Measurements from ENCODE around the gene SSU72. TPM values are rescaled to one million over a fixed set of nuclear protein-coding genes. Genes with fewer than 3 reads are reported as not detected.
"Not testable (repeated sequence)": the region's sequence is repeated elsewhere in the genome, so short reads cannot be mapped to it uniquely, and the experiment has no call there.

The SSU72 gene
- total RNA-seq, 1 experiment from 2014 or later: 112 TPM

DNA sequence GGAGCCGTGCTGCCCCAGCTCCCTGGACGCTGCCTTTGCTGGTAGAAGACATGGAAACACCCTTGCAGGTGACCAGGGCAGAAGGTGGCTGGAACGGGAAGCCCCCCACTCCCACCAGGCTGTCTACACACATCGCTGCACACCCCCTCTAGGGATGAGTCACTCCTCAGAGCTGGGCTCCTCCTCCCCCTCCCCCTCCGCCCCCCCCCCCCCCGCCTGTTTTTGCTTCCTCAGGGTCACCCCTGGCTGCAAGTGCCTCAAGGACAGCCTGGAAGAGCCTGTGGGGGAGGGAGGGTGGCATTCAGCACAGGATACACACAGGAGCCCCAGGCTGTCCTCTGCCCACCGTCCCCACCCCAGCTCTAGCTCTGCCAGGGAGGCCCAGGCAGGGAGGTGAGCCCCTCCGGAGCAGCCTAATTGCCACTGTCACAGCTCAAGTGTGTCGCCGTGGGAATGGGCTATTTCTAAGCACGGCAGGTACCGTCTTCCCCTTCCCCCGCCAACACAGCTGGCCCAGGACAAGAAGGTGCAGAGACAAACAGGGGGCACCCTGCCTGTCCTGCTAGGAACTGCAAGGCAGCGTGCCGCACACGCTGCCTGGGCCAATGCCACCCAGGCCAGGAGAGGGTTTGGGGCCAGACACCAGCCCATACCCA is 22.7 kb upstream of the SSU72 start:
- no peak for DNase-seq (ENCODE audit: extremely low read depth, low read depth)

DNA sequence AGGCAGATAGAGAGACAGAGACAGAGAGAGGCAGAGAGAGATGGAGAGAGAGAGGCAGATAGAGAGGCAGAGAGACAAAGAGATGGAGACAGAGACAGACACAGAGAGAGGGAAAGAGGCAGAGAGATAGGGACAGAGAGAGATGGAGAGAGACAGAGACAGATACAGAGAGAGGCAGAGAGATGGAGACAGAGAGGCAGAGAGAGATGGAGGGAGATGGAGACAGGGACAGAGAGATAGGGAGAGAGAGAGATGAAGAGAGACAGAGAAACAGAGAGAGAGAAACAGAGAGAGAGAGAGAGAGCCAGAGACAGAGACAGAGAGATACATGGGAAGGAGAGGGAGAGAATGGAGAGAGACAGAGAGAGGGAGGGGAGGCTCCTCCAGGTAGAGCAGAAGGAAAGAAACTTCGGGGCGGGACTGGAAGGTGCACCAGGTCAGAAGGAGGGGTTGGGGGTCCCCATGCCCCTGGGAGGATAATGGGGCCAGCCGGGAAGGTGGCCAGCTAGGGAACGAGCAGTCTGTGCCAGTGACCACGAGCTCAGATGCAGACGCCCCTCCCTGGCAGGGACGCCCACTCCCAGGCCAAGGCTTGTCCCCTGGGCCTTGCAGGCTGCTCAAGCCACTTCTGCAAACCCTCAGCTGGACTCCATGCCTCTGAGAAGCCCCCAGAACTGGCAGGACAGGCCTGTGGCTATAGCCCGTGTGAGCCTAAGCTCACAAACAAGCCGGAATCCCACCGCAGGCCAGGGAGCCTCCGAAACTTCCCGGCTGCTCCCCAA is 22.0 kb upstream of the SSU72 start:
- DNase-seq (ENCODE audit: extremely low read depth, low read depth): no peak

DNA sequence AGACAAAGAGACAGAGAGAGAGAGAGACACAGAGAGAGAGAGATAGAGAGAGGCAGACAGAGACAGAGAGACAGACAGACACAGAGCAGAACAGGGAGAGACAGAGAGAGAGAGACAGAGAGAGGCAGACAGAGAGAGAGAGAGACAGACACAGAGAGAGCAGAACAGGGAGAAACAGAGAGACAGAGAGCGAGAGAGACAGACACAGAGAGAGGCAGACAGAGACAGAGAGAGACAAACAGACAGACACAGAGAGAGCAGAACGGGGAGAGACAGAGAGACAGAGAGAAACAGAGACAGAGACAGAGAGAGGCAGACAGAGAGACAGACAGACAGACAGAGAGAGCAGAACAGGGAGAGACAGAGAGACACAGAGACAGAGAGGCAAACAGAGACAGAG is 20.7 kb upstream of the SSU72 start:
- not testable (repeated sequence) for DNase-seq (ENCODE audit: extremely low read depth, low read depth)

DNA sequence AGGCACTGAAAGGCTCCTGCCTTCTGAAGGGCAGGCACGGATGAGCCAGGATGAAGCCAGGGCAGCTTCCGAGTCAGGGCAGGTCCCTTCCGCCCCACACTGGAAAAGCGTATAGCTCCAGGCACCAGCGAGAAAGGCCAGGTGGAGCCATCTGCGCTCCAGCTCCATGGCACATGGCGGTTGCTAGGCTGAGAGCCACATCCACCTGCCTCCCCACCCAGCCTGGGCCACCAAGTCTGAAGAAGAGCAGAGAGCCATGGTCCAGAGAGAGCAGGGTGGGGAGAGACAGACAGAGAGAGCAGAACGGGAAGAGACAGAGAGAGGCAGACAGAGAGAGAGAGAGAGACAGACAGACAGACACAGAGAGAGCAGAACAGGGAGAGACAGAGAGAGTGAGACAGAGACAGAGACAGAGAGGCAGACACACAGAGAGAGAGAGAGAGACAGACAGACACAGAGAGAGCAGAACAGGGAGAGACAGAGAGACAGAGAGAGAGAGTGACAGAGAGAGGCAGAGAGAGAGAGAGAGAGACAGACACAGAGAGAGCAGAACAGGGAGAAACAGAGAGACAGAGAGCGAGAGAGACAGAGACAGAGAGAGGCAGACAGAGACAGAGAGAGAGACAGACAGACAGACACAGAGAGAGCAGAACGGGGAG is 20.1 kb upstream of the SSU72 start:
- no peak for DNase-seq (ENCODE audit: extremely low read depth, low read depth)

DNA sequence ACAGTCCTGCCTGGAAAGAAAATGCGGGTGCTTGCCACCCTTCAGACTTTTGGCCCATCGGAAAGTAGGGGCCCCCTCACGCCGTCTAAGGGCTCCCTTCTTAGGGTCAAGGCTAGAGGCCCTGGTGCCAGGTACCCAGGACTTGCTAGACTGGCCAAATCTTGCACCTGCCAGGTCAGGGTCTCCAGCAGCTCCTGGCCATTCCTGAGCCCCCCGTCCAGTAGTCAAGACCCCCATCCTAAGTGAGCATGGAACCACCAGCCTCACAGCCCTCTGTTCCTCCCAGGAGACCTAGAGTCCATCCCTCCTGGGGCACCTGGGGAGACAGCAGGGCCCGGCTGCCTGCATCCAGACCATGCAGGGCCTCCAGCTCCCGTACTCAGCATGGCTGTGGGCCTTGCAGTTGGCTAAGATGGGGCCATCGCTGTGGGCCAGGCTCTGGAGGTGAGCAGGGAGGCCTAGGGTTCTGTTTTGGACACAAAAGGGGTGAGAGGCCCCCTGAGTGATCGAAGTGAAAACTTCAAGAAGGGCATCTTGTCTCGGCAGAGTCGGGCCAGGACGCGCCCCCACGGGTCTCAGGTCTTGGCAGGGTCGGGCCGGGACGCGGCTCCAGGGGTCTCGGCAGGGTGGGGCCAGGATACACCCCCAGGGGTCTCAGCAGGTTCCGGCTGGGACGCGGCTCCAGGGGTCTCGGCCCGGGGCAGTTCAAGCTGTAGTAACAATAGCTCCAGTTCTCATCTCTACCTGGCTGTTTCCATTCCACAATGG is 19.4 kb upstream of the SSU72 start:
- no peak for DNase-seq (ENCODE audit: extremely low read depth, low read depth)

- no peak for DNase-seq (ENCODE audit: extremely low read depth, low read depth)
Observed at GRCh38 chr1:1591452-1591851, 16.8 kb upstream of the SSU72 start.

- DNase-seq (ENCODE audit: extremely low read depth, low read depth): no peak
Observed at GRCh38 chr1:1583347-1584010, 8.8 kb upstream of the SSU72 start.

GRCh38 chr1:1582585-1583346 is 8.1 kb upstream of the SSU72 start:
- DNase-seq (ENCODE audit: extremely low read depth, low read depth): no peak

GRCh38 chr1:1578371-1578940 is 3.8 kb upstream of the SSU72 start:
- DNase-seq (ENCODE audit: extremely low read depth, low read depth): no peak

DNA sequence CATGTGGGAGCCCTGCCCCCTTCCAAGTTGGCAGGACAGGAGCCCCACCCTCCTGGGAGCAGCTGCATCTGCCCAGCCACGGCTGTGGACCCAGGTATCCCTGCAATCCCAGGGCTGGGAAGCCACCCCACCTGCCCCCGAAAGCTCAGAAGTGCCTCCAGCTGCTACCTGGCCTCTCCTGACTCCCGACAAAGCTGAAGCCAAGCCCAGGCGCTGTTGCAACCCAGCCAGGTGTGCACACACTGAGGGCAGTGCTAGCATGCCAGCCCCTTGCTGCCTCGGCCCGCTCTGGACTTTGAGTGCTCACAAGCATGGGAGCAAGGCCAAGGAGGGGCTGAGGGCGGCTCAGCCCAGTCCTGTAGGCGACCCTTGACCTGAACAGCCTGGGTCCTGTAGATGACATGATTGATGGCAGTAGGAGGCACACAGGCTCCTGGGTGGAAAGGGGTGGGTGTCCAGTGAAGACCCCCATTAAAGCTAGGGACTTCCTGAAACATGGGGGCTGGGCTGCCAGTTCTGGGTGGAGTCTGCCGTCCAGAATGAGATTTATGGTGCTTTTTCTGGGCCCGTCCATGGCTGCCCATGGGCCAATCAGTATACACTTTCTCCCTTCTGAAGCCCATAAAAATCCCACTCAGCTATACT is 2.8 kb upstream of the SSU72 start:
- DNase-seq (ENCODE audit: extremely low read depth, low read depth): no peak

DNA sequence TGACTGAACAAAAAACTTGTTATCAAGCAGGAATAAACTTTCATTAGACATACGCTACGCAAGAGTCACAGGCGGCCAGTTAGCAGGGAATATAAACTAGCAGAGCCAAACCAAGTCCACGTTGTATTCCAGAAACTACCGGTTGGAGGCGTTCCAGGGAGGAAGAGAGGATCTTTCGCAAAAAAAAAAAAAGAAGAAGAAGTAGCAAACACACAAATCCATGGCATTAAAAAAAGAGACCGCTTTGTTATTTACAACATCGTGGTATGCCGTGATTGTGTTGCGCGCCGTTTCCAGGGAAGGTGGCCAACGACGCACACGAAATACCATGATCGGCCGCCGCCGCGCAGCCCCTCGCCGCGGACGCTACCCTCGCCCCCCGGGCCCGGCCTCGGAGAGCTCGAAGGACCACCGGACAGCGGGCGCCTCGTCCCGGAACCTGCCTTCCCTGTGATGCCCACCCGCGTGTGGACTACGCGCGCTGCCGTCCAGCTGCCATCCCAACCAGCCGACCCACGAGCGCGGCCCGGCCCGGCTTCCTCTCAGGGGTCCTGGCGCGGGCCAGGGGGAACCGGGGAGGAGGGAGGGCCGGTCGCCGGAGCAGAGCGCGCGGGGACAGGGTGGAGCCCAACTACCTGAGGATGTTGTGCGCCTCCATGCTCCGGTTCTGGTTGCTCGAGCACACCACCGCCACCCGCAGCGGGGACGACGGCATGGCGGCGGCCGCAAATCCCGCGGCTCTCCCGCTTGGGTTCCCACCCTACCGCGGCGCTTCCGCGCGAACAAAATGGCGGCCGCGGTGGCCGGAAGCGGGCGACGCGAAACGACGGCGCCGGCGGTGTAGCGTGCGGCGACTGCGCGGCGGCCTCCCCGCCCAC is 581 bp downstream of the SSU72 start:
- peak; percentile 41 for DNase-seq (ENCODE audit: extremely low read depth, low read depth)

DNA sequence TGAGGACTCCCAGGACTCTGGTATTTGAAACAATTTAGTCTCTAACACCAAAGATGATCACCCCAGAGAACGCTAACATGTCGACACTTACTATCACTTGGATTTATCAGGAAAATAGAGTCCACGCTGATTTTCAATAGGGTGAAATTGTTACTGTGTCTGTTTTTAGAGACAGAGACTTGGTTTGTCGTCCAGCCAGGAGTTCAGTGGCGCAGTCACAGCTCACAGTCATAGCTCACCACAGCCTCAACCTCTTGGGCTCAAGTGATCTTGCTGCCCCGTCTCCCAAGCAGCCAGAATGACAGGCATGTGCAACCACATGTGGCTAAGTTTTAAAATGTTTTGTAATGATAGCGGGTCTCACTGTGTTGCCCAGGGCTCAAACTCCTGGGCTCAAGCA is 5.3 kb downstream of the SSU72 start:
- DNase-seq (ENCODE audit: extremely low read depth, low read depth): no peak

DNA sequence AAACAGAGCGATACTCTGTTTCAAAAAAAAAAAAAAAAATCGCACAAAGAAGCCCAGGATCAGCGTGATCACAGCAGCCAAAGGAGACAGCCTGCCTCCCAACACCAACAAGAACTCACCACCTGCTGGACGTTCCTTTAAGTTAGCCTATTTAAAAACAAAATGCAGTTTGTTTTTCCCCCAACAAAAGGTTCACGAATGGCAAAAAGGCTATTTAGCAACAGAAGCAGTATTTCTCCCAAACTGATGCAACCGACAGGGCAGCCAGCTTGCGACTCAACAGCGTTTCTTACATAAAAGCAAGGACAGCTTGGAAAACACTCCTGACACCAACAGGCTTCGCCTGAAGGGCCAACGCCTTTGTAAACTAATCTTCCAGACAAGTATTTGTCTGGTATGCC is 6.8 kb downstream of the SSU72 start:
- DNase-seq (ENCODE audit: extremely low read depth, low read depth): no peak

DNA sequence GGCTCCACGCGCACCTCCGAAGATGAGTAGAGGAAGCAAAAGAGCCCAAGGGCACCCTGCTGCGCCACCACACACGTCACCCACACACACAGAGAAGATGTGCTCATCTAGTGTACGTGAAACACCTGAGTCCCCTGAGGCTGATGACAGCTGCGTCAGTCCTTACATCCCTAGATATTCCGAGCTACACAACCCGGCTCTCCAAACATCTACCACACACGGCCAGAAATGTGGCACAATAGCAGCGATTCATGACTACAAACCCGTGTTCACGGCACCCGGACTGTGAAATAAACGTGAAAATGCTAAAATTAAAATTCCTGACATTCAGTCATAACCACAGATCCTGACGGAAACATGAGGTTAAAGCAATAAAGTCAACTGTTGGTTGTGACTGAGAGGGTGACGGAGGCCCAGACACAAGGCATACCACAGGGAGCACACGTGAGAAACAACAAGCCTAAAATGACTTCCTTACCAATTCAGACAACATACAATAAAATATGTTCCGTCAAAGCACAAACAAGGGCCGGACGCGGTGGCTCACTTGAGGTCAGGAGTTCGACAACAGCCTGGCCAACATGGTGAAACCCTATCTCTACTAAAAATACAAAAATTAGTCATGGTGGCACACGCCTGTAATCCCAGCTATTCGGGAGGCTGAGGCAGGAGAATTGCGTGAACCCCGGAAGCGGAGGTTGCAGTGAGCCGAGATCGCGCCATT is 7.3 kb downstream of the SSU72 start:
- no peak for DNase-seq (ENCODE audit: extremely low read depth, low read depth)

- no peak for DNase-seq (ENCODE audit: extremely low read depth, low read depth)
Observed at GRCh38 chr1:1565340-1565739, 9.3 kb downstream of the SSU72 start.

DNA sequence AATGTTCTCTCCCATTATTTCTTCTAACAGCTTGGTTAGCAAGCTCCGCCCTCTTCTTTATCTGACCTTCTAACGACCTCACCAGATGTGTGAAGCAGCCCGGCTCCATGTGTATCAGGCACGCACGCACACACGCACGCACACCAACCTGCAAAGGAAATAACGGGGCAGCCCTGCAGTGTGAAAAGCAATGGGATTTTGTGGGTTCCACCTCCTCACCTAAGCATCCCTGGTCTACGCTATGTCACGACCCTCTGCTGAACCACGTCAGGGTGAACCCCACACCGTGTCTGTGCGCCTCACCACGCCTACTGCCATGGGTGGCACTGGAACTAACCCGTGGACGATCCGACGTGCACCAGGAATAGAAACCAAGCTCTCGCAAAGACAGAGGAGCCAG is 10.4 kb downstream of the SSU72 start:
- no peak for DNase-seq (ENCODE audit: extremely low read depth, low read depth)

DNA sequence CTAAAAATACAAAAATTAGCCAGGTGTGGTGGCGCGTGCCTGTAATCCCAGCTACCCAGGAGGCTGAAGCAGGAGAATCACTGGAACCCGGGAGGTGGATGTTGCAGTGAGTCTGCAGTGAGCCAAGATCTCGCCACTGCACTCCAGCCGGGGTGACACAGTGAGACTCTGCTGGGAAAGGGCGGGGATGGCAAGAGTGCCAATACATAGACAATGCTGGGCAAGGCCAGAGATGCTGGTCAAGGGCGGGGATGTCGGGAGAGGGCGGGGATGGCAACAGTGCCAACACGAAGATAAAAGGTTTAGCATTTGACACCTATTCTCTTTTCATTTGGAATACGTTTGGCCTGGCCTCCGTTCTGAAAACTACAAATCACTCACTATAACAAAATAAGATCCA is 11.0 kb downstream of the SSU72 start:
- no peak for DNase-seq (ENCODE audit: extremely low read depth, low read depth)
